Activated CD8-positive, alpha-beta T cell treated with anti-CD3 and anti-CD28 coated beads for 36 hours (primary cell): ENCODE data around the gene CAPRIN2. TPM values are rescaled to one million over a fixed set of nuclear protein-coding genes. Genes with fewer than 3 reads are reported as not detected.

ENCODE experiments used
- ATAC-seq: fragments of 200-7000 bp; cut with Tn5 transposase; one replicate; pipeline ENCODE4 v1.10.0; 2021; ENCODE audit warnings: mild to moderate bottlenecking, moderate library complexity
- CTCF ChIA-PET: fragments of 350-600 bp; sonication (Branson Sonifier 250); formaldehyde crosslinking; loops from one replicate; lab custom pipeline; 2021; ENCODE audit warnings: antibody characterized with exemption; lab: Charles Lee
- POLR2A ChIA-PET: fragments of 350-600 bp; sonication (Branson Sonifier 250); formaldehyde crosslinking; loops from one replicate; lab custom pipeline; 2021; ENCODE audit warnings: antibody characterized with exemption; lab: Charles Lee
- DNase-seq: peaks from one replicate; pipeline ENCODE4 v3.0.0-alpha.2; 2020
- H3K27ac Mint-ChIP-seq: one replicate; pipeline ENCODE4 v1.8.0; 2021; ENCODE audit warnings: mild to moderate bottlenecking, mixed read lengths
- H3K27me3 Mint-ChIP-seq: one replicate; pipeline ENCODE4 v1.8.0; 2021; ENCODE audit warnings: mixed read lengths
- H3K36me3 Mint-ChIP-seq: one replicate; pipeline ENCODE4 v1.8.0; 2021; ENCODE audit warnings: low read depth, mixed read lengths
- H3K4me1 Mint-ChIP-seq: one replicate; pipeline ENCODE4 v1.8.0; 2021; ENCODE audit warnings: low read depth, mixed read lengths
- H3K4me3 Mint-ChIP-seq: one replicate; pipeline ENCODE4 v1.8.0; 2021; ENCODE audit warnings: mild to moderate bottlenecking, moderate library complexity, mixed read lengths
- H3K9me3 Mint-ChIP-seq: one replicate; pipeline ENCODE4 v1.8.0; 2021; ENCODE audit warnings: mixed read lengths
- intact Hi-C: fragments of 100-400 bp; cut with micrococcal nuclease; formaldehyde crosslinking; loops from one replicate; pipeline ENCODE4 v1.10.0; 2022
- total RNA-seq, 2 experiments: library from RNA; stranded (reverse); gene quantifications; one replicate each; pipeline ENCODE4 v1.2.3, GENCODE V29; 2021
- TF ChIP-seq, protein P1 (sequence below): fragments of 200-600 bp; IDR thresholded peaks from one replicate; pipeline ENCODE4 v1.8.0; 2022; ENCODE audit warnings: antibody characterized with exemption, mild to moderate bottlenecking

CAPRIN2 gene
- total RNA-seq, 2 experiments from 2014 or later: 8.1 to 11.7 TPM

DNA sequence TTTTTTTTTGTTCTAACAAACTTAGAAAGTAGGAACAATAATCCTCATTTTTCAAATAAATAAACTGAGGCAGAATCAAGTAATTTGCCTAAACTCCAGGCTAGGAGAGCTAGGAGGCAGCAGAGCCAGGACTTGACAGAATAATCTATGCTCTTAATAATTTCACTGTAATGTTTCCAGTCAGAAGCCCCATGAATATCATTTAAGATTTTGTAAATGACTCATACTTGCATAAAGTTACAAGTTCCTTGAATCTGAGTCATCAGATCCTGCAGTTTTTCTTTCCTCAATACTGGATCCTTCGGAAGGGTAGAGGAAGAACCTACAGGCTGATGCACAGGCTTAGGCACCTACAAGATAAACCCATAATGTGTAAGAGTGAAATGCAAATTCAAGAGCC is 29.0 kb downstream of the CAPRIN2 start:
- Mint-ChIP-seq H3K9me3 (no peaks in the 10 kb centered on the region), H3K27ac (no peak overlapping the region), H3K36me3 (peaks cover 7% of the 10 kb centered on the region), H3K27me3 (no peaks in the 10 kb centered on the region), H3K4me3 (no peak overlapping the region), H3K4me1 (peaks cover 3% of the 10 kb centered on the region)
- ATAC-seq: no peak
- TF ChIP-seq, protein P1, sequence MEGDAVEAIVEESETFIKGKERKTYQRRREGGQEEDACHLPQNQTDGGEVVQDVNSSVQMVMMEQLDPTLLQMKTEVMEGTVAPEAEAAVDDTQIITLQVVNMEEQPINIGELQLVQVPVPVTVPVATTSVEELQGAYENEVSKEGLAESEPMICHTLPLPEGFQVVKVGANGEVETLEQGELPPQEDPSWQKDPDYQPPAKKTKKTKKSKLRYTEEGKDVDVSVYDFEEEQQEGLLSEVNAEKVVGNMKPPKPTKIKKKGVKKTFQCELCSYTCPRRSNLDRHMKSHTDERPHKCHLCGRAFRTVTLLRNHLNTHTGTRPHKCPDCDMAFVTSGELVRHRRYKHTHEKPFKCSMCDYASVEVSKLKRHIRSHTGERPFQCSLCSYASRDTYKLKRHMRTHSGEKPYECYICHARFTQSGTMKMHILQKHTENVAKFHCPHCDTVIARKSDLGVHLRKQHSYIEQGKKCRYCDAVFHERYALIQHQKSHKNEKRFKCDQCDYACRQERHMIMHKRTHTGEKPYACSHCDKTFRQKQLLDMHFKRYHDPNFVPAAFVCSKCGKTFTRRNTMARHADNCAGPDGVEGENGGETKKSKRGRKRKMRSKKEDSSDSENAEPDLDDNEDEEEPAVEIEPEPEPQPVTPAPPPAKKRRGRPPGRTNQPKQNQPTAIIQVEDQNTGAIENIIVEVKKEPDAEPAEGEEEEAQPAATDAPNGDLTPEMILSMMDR: no peak
- no peak for DNase-seq
- intact Hi-C loops: no loop called here
- CTCF ChIA-PET: no interaction called here
- POLR2A ChIA-PET: interaction anchor here (1.1 kb wide), 1 partner anchor 30 kb away, joined by 3 read pairs; the partner anchor contains the start of gene IPO8

DNA sequence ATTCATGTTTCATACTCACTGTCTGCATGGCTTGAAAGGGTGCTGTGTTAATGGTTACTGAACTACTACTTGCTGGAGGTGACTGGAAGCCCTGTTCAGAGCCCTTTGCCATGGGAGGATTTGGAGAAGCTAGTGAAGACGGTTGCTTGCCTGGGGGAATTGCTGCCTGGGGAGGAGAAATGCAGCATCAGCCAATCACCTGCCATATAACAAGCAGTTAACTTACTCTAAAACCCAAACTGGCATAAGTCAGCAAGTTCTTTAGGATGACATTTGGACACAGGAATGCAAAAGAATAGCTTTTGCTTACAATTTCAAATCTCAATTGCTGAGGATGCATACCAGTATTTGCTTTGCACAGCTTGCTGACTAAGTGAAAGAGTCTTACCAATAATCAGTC is 35.7 kb downstream of the CAPRIN2 start:
- TF ChIP-seq, protein P1: no peak
- no peak overlapping the region for H3K4me3 Mint-ChIP-seq
- peaks cover 13% of the 10 kb centered on the region for H3K36me3 Mint-ChIP-seq
- H3K4me1 Mint-ChIP-seq: no peaks in the 10 kb centered on the region
- intact Hi-C loops: no loop called here
- ChIA-PET POLR2A (no interaction called here), CTCF (interaction anchor here (0.9 kb wide), 1 partner anchor 9 kb away, joined by 3 read pairs; no protein-coding TSS in a partner anchor)
- no peaks in the 10 kb centered on the region for H3K9me3 Mint-ChIP-seq
- DNase-seq (no peak), ATAC-seq (no peak)
- no peak overlapping the region for H3K27ac Mint-ChIP-seq
- no peaks in the 10 kb centered on the region for H3K27me3 Mint-ChIP-seq

DNA sequence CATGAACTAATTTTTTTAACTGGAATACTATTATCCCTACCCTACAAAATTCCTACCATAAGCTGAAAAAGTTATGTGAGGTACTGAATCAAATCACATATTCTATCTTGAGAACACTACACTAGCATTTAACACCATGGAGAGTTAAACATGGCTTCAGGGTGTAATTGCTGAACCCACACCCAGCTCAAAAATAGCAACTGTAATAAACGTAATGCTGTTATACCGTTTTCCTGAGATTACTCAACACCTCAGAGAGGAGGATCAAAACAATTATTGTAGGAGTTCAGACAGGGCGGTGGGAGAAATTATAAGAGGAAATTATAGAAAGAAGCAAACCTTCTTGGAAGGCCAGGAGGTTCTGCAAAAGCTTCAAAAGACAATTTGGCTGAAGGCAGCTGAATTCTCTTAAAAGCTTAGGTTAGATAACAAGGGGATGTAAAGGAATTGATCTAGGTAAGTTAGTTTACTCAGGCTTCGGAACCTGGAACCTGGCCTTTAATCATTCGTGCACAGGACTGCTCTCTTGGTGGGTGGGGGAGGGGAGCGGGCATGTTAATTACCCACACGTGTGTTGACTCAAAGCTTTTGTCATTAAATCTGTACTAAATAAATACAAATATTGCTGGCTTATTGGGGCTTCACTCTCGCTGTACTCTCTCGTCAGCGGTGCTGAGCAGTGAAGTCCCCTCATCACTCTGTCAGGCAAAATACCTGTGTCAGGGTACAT is 47.0 kb downstream of the CAPRIN2 start:
- ChIA-PET POLR2A (interaction anchor here (0.7 kb wide), 1 partner anchor 12 kb away, joined by 3 read pairs; the partner anchor contains the start of gene IPO8), CTCF (interaction anchor here (0.7 to 2.1 kb wide), 4 partner anchors 12 to 483 kb away, joined by 3 to 11 read pairs (median 4); partner anchors contain the start of gene IPO8)
- ATAC-seq (no peak), DNase-seq (no peak)
- no peaks in the 10 kb centered on the region for H3K4me1 Mint-ChIP-seq
- no peaks in the 10 kb centered on the region for H3K9me3 Mint-ChIP-seq
- H3K36me3 Mint-ChIP-seq: peaks cover 2% of the 10 kb centered on the region
- intact Hi-C loops: no loop called here
- no peak overlapping the region for H3K27ac Mint-ChIP-seq
- TF ChIP-seq, protein P1: no peak
- H3K4me3 Mint-ChIP-seq: no peak overlapping the region
- no peaks in the 10 kb centered on the region for H3K27me3 Mint-ChIP-seq

DNA sequence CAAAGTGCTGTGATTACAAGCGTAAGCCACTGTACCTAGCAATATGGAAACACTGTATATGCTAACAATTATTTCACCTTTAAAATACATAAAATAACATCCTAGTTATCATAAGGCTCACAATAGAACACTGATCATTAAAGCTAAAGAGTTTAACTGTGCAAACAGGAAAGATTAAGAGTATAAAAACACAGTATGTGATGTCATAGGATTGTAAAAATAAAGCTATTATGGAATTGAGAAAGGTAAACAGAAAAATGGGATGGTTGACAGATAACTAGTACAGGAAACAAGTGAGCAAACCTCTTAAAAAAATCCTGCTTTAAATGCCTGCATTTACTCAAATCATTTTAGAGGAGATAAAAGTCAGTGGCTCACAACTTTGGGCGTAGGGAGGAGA is 48.3 kb downstream of the CAPRIN2 start:
- ChIA-PET POLR2A (no interaction called here), CTCF (interaction anchor here (0.7 to 1.4 kb wide), 3 partner anchors 9 to 100 kb away, joined by 3 read pairs; partner anchors contain the start of gene IPO8)
- Mint-ChIP-seq H3K4me3 (no peak overlapping the region), H3K27me3 (no peaks in the 10 kb centered on the region), H3K27ac (no peak overlapping the region), H3K36me3 (no peaks in the 10 kb centered on the region), H3K9me3 (no peaks in the 10 kb centered on the region), H3K4me1 (no peaks in the 10 kb centered on the region)
- TF ChIP-seq, protein P1: no peak
- no peak for ATAC-seq
- no peak for DNase-seq
- intact Hi-C loops: no loop called here

DNA sequence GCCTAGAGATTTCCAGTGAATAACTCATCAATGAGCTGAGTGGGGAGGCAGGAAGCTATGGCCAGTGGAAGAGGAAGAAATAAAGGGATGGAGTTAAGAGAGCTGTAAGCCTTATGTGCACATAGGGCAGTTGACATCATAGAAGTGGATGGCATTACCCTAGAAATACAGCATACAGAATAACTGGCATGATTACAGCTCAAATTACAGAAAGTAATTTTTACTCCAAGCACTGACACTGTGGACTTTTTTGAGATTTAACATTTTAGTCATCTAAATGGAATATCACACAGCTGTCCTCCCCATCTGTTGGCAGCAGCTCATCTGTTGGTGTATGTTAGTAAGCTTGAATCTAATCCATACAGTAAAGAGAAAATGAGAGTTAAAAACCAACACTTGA is 53.7 kb downstream of the CAPRIN2 start:
- intact Hi-C loops: no loop called here
- CTCF ChIA-PET: interaction anchor here (1.2 kb wide), 1 partner anchor 53 kb away, joined by 4 read pairs; the partner anchor contains the start of gene CAPRIN2
- H3K36me3 Mint-ChIP-seq: no peaks in the 10 kb centered on the region

More for the DNA sequence above, 53.7 kb downstream of the CAPRIN2 start:
- peaks cover 4% of the 10 kb centered on the region for H3K4me1 Mint-ChIP-seq
- TF ChIP-seq, protein P1: no peak
- no peak for DNase-seq
- peaks cover 1% of the 10 kb centered on the region for H3K27me3 Mint-ChIP-seq
- POLR2A ChIA-PET: interaction anchor here (0.8 kb wide), 2 partner anchors 8 to 22 kb away, joined by 3 read pairs; no protein-coding TSS in a partner anchor
- H3K9me3 Mint-ChIP-seq: no peaks in the 10 kb centered on the region
- no peak for ATAC-seq
- no peak overlapping the region for H3K4me3 Mint-ChIP-seq
- no peak overlapping the region for H3K27ac Mint-ChIP-seq
